Activated T-cell treated with anti-CD3 and anti-CD28 coated beads, Interleukin-2, amount 50 U/mL, for 4 hours (primary cell): Measurements from ENCODE around the gene ETV4. TPM values are rescaled to one million over a fixed set of nuclear protein-coding genes. Genes with fewer than 3 reads are reported as not detected.

Source experiments
- total RNA-seq, 3 donors: library from RNA; stranded (reverse); gene quantifications; one replicate each; pipeline ENCODE4 v1.2.1, GENCODE V29; 2021

ETV4 gene
- total RNA-seq, 3 donors from 2014 or later, result 1.1 to 2.2 (median 2.2) TPM

Other genes starting within 250 kb of the ETV4 start
- 1 to 10 TPM; 1.7 to 2.6 (median 1.8) TPM for gene ARL4D, start 147.3 kb downstream of the ETV4 start, total RNA-seq
- gene DHX8, start 62.4 kb downstream of the ETV4 start, total RNA-seq, result 10 to 100 TPM; 54.3 to 58.3 (median 56.7) TPM
- under 1 TPM; 0.21 to 0.35 (median 0.24) TPM for gene MEOX1, start 115.6 kb upstream of the ETV4 start, total RNA-seq
- gene SOST, start 212.5 kb upstream of the ETV4 start, total RNA-seq, result not detected
- gene DUSP3, start 232.6 kb upstream of the ETV4 start, total RNA-seq, result 10 to 100 TPM; 16.9 to 17.4 (median 17.2) TPM
- not detected for gene CFAP97D1, start 234.1 kb upstream of the ETV4 start, total RNA-seq